Activated T-cell treated with anti-CD3 and anti-CD28 coated beads, Interleukin-2, amount 50 U/mL, for 24 hours (primary cell): ENCODE data around the gene RFX3.

Experiments used
- DNase-seq: peaks from one replicate; pipeline ENCODE4 v3.0.0-alpha.2; 2020
- H3K27ac Mint-ChIP-seq: 2 replicates; pipeline ENCODE4 v1.8.0; 2020; ENCODE audit warnings: mild to moderate bottlenecking, mixed read lengths
- H3K27me3 Mint-ChIP-seq: 2 replicates; pipeline ENCODE4 v1.8.0; 2020; ENCODE audit warnings: mixed read lengths
- H3K36me3 Mint-ChIP-seq: 2 replicates; pipeline ENCODE4 v1.8.0; 2020; ENCODE audit warnings: low read depth, mixed read lengths
- H3K4me1 Mint-ChIP-seq: 2 replicates; pipeline ENCODE4 v1.8.0; 2020; ENCODE audit warnings: low read depth, mixed read lengths
- H3K4me3 Mint-ChIP-seq: 2 replicates; pipeline ENCODE4 v1.8.0; 2020; ENCODE audit warnings: mild to moderate bottlenecking, moderate library complexity, mixed read lengths
- H3K9me3 Mint-ChIP-seq: 2 replicates; pipeline ENCODE4 v1.8.0; 2020; ENCODE audit warnings: mixed read lengths

Gene RFX3

DNA sequence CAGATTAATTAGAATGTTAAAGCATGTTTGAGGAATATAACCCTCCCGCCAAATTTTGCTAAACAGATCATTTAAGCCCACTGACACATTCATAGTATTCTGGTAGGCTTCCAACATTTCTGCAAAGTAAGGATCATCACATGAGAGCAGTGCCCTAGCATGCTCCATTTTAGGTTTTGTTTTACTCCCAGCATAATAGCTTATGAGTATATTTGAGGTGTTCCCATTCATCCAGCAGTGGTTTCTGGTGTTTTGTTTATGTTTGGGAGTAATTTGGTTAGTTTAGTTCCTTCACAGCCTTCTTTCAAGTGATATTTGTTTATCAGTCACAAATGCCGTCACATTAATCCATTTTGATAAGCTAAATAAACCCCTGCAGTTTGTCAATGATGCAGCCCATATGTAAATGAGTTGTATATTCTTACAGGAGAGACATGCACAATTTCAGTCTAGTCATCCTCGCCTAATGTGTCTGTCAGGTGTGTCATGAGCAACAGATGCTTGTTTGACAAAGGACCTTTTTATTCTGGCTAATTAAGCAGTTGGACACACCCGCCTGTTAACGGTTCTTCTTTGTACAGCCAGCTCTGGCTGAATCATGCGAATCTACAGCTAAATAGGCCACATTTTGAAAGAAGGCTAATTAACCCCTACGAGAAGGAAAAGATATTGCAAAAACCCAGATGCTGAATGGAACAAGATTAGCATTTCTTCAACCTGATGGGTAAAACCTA lies 124.4 kb downstream of the RFX3 start:
- Mint-ChIP-seq H3K4me3 (no peak overlapping the region), H3K27ac (no peak overlapping the region), H3K9me3 (peaks cover 3% of the 10 kb centered on the region), H3K36me3 (peaks cover 24% of the 10 kb centered on the region), H3K27me3 (no peaks in the 10 kb centered on the region), H3K4me1 (peaks cover 67% of the 10 kb centered on the region)
- DNase-seq, result no peak

DNA sequence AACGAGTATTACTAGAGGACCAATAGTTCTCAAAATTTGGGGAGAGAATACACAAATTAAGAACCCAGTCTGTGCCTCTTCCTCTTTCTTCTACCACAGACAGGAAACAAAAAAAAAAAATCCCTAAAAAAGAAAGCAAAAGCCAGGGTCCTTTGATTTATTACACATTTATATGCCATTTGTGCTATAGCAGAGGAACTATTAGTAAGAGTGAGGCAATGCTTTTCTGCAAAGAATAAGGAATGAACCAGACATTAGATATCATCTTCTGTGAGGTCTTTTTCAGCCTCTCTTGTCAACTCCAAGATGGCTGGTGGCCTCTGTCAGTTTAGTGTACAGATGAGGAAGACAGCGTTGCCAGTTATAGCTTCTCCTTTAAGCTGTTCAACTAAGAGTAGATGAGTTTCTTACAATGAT lies 127.6 kb downstream of the RFX3 start:
- peak overlapping the region; percentile 55 for H3K4me3 Mint-ChIP-seq
- H3K4me1 Mint-ChIP-seq, result peaks cover 51% of the 10 kb centered on the region
- no peaks in the 10 kb centered on the region for H3K9me3 Mint-ChIP-seq
- H3K36me3 Mint-ChIP-seq, result peaks cover 46% of the 10 kb centered on the region
- no peak for DNase-seq
- H3K27me3 Mint-ChIP-seq, result no peaks in the 10 kb centered on the region
- peak overlapping the region; percentile 86 for H3K27ac Mint-ChIP-seq

DNA sequence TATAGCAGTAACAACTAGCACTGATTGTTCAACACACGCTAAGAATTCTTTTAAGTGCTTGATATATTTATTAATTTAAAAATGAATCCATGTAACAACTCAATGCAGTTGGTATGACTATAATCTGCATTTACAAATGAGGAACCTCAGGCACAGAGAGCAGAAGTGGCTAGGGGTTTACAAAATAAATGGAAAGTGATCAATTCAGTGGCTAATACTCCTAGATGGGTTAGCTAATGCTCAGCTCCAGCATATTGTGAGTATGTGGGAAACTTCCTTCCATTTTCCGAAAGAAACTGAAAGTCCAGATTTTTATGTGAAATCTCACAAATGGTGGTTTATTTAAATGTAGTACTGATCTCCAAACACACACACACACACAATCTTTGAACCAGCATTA lies 128.0 kb downstream of the RFX3 start:
- H3K36me3 Mint-ChIP-seq, result peaks cover 46% of the 10 kb centered on the region
- no peaks in the 10 kb centered on the region for H3K27me3 Mint-ChIP-seq
- H3K4me1 Mint-ChIP-seq, result peaks cover 48% of the 10 kb centered on the region
- no peaks in the 10 kb centered on the region for H3K9me3 Mint-ChIP-seq
- DNase-seq, result no peak
- H3K27ac Mint-ChIP-seq, result peak overlapping the region; percentile 86
- peak overlapping the region; percentile 55 for H3K4me3 Mint-ChIP-seq

DNA sequence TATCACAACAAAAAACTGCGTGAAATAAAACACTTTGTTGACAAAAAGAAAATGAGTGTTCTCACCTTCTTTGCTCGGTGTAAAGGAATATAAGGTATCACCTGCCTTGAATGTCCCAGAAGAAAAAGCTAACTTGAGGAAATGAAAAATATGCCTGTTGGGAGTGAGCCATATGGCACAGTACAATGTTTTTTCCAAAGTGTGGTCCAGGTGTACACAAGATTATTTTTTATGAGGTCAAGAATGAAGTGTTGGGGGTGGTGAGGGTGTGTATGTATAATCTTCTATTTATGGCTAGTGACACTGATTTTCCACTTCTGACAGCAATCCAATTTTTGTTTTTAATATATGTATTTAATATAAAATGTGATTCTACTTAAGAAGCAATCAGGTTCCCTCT lies 134.4 kb downstream of the RFX3 start:
- H3K4me1 Mint-ChIP-seq, result peaks cover 39% of the 10 kb centered on the region
- no peak for DNase-seq
- H3K27me3 Mint-ChIP-seq, result no peaks in the 10 kb centered on the region
- no peak overlapping the region for H3K27ac Mint-ChIP-seq
- H3K36me3 Mint-ChIP-seq, result peaks cover 82% of the 10 kb centered on the region
- H3K9me3 Mint-ChIP-seq, result peaks cover 15% of the 10 kb centered on the region
- H3K4me3 Mint-ChIP-seq, result no peak overlapping the region

DNA sequence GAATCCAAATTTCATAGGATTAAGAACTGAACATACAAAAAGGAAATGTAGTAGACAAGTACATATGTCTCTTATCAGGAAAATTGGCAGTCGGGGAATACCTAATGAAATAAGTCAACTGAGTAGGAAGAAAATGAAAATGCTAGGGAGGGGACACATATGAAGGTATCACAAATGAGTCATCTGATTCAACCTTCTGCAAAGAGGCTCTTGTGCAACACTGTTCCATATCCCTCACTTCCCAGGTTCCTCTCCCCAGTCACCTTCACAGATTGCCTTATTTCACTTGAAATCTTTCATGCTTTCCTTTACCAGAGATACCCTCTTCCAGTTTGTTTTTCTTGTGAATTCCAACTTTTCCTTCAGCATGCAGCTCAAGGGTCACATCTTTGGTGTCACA lies 139.0 kb downstream of the RFX3 start:
- Mint-ChIP-seq H3K4me1 (peaks cover 60% of the 10 kb centered on the region), H3K27ac (peak overlapping the region; percentile 90), H3K36me3 (peaks cover 77% of the 10 kb centered on the region), H3K9me3 (peaks cover 16% of the 10 kb centered on the region), H3K27me3 (no peaks in the 10 kb centered on the region), H3K4me3 (peak overlapping the region; percentile 46)
- no peak for DNase-seq

DNA sequence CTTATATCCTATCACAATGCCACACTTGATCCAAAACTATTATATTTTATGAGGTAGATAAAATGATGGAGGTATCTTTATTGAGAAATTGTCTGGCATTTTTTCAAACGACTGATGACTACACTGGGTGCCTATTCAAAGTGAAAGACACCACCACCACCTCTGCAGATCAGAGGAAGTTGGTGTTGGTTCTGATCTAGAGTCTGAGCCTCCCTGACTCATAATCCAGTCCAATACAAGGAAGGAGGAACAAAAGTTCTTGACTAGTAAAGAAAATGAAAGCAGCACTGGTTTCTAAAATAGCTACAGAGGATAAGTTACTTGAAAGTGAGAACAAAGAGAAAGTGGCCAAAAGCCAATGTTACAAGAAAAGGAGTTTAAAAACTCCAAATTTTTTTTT lies 139.9 kb downstream of the RFX3 start:
- Mint-ChIP-seq H3K4me1 (peaks cover 55% of the 10 kb centered on the region), H3K4me3 (peak overlapping the region; percentile 41)

DNA sequence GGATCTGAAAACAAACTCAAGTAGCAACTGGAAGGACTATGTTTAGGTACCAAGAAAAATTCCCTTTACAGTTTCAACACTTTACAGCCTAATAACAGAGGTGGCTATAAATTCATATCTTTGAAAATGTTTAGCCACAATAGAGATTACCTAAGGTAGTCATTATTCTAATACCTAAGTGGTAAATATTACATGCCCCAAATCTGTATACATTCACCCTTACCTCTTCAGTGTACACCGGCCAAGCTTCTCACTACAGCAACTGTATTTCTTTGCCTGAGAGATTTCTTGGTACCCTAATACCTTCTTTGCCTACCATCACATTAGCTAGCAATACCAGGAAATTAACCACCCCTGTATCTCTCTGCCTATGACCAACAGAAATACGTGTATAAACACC lies 154.0 kb downstream of the RFX3 start:
- DNase-seq, result no peak
- peaks cover 13% of the 10 kb centered on the region for H3K36me3 Mint-ChIP-seq
- no peaks in the 10 kb centered on the region for H3K27me3 Mint-ChIP-seq
- no peak overlapping the region for H3K27ac Mint-ChIP-seq
- no peaks in the 10 kb centered on the region for H3K9me3 Mint-ChIP-seq
- H3K4me1 Mint-ChIP-seq, result peaks cover 23% of the 10 kb centered on the region
- H3K4me3 Mint-ChIP-seq, result no peak overlapping the region

More for the DNA sequence above, 139.9 kb downstream of the RFX3 start:
- DNase-seq, result no peak
- Mint-ChIP-seq H3K9me3 (peaks cover 16% of the 10 kb centered on the region), H3K27ac (peak overlapping the region; percentile 83), H3K27me3 (no peaks in the 10 kb centered on the region), H3K36me3 (peaks cover 69% of the 10 kb centered on the region)

DNA sequence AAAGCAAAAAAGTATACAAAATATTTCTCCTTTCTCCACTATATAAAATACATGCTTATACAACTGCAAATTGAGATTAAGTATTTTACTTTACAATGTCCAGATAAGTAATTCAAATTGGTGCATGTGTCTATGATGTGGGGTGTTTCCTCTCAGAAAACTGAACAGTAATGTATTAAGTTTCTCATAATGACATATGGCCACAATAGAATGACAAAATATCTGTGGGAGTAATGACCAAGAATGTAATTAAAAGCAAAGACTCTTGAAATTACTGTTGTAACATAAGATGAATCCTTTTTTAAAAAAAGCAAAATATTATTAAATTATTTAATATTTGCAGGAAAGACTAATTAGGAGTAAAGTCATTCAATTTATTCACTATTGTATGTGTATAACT lies 155.1 kb downstream of the RFX3 start:
- Mint-ChIP-seq H3K4me1 (peaks cover 29% of the 10 kb centered on the region), H3K4me3 (no peak overlapping the region), H3K9me3 (no peaks in the 10 kb centered on the region), H3K27me3 (no peaks in the 10 kb centered on the region), H3K36me3 (peaks cover 11% of the 10 kb centered on the region), H3K27ac (no peak overlapping the region)
- no peak for DNase-seq

DNA sequence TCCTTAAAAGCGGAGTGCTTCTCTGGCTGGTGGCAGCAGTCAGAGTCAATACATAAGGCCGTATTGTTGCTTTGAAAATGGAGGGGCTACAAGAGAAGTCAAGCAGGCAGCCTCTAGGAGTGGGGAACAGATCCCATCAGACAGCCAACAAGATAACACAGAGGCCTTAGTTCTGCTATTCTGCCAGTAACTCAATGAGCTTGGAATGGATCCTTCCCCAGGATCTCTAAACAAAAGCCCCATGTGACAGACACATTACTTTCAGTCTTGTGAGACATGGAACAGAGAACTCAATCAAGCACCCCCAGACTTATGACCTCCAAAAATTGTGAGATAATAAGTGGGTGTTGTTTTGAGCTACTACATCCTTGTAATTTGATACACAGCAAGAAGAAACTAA lies 158.6 kb downstream of the RFX3 start:
- no peaks in the 10 kb centered on the region for H3K9me3 Mint-ChIP-seq
- DNase-seq, result no peak
- peaks cover 25% of the 10 kb centered on the region for H3K4me1 Mint-ChIP-seq
- H3K27me3 Mint-ChIP-seq, result no peaks in the 10 kb centered on the region
- no peak overlapping the region for H3K27ac Mint-ChIP-seq
- peaks cover 15% of the 10 kb centered on the region for H3K36me3 Mint-ChIP-seq
- H3K4me3 Mint-ChIP-seq, result no peak overlapping the region

DNA sequence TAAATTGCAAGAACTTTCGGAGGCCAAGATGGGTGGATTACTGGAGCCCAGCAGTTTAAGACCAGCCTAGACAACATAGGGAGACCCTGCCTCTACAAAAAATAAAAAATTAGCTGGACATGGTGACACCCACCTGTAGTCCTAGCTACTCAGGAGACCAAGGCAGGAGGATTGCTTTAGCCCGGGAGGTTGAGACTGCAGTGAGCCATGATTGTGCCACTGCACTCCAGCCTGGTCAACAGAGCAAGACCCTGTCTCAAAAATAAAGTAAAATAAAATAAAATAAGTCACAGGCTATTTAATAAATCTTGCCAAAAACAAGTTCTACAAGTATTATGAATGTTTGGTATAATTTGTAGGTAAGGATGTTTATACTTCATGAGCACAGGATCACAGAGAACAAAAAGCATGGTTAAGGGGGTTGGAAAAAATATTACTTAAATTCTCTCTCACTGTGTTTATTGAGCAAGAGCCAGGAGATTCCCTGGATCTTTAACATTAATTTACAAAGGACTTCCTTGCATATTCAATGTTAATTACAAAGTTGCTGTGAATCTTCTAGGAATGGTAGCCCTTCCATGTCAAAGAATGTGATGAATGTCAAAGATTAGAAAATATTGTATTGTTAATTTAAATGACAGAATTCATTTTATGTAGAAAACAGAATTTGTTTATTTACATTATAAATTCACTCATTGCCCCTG lies 164.0 kb downstream of the RFX3 start:
- Mint-ChIP-seq H3K9me3 (peaks cover 5% of the 10 kb centered on the region), H3K27ac (no peak overlapping the region)

DNA sequence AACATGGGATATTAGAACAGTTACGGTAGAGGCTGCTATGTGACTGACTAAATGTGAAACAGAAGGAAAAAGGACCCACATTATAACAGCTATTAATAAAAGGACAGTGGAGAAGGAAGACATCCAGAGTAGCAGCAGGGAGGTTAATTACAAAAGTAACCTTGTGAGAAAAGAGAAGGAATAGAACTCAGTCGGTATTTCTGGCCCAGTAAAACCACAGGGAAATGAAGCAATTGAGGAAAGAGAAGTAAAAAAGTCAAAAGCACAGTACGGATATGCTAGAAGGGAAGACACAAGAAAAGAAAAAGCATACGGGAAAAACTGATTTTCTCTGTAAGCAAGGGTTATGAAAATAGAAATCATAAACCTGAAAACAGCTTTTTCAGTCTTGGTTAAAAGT lies 164.7 kb downstream of the RFX3 start:
- no peak for DNase-seq
- Mint-ChIP-seq H3K9me3 (peaks cover 5% of the 10 kb centered on the region), H3K36me3 (peaks cover 24% of the 10 kb centered on the region), H3K27me3 (no peaks in the 10 kb centered on the region), H3K27ac (no peak overlapping the region), H3K4me3 (no peak overlapping the region), H3K4me1 (peaks cover 8% of the 10 kb centered on the region)

More for the DNA sequence above, 164.0 kb downstream of the RFX3 start:
- Mint-ChIP-seq H3K27me3 (no peaks in the 10 kb centered on the region), H3K4me1 (peaks cover 12% of the 10 kb centered on the region), H3K36me3 (peaks cover 24% of the 10 kb centered on the region), H3K4me3 (no peak overlapping the region)
- no peak for DNase-seq

DNA sequence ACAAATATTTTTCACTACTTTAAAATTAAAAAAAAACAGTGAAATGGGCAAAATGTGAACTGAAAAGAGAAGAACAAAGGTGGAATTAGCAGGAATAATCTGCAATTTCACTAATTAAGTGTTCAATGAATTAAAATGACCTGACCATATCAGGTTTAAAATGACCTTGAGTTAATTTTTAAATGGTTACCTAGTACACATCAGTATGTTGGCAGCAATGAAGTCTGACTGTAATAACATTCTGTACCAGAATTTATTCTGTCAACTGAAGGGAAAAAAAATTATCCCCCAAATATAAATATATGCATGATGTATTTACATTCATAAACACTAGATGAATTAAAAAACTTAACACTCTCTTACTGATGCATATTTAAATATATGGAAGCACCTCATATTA lies 165.6 kb downstream of the RFX3 start:
- H3K9me3 Mint-ChIP-seq, result peaks cover 5% of the 10 kb centered on the region
- H3K27ac Mint-ChIP-seq, result no peak overlapping the region
- no peaks in the 10 kb centered on the region for H3K27me3 Mint-ChIP-seq
- no peak overlapping the region for H3K4me3 Mint-ChIP-seq
- peaks cover 23% of the 10 kb centered on the region for H3K36me3 Mint-ChIP-seq
- peaks cover 5% of the 10 kb centered on the region for H3K4me1 Mint-ChIP-seq
- no peak for DNase-seq

DNA sequence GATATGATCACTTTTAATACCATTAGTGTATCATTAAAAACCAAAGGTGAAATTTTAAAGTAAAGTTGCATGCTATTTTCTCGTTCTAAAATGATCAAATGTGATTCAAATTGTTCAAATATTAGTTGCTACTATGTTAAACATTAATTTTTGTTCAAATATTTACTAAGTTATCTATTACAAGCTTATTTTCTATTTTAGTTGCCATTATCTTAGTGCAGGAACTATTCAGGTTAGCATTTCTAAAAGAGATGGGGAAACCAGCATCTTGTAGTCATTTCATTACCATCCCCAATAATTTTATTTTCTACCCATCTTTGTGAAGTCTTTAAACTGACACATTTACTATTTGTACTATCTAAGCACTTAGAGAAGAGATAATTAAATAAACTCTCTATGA lies 166.0 kb downstream of the RFX3 start:
- Mint-ChIP-seq H3K27ac (no peak overlapping the region), H3K4me3 (no peak overlapping the region), H3K27me3 (no peaks in the 10 kb centered on the region), H3K9me3 (peaks cover 5% of the 10 kb centered on the region), H3K4me1 (peaks cover 5% of the 10 kb centered on the region), H3K36me3 (peaks cover 23% of the 10 kb centered on the region)
- no peak for DNase-seq

DNA sequence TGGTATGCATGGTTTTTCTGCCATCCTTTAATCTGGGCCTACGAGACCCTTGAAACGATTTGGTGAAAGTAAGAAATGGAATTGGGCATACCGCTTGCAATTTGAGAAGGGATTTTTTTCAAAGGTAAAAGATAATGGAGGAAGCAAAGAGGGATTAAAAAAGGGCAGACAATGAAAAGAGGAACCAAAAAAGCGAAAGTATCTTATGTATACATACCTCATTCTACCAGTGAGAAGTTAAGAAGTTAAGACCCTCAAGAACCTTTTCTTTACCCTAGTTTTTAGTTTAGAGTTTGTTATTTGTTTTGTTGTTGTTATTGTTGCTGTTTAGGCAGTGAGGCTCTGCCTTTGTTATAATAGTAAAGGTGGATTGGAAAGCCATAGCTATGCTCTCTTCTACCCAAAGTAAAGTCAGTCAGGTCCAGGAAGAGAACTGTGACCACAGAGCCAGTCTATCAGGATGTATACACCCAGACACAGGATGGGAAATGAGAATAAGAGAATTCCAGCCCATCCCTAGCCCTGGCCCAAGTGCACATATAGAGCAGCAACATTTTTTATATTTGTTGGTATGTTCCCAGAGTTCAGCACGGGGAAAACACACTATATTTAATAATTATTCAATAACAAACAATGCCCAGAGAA lies 166.6 kb downstream of the RFX3 start:
- no peak for DNase-seq
- Mint-ChIP-seq H3K4me3 (no peak overlapping the region), H3K36me3 (peaks cover 26% of the 10 kb centered on the region)

DNA sequence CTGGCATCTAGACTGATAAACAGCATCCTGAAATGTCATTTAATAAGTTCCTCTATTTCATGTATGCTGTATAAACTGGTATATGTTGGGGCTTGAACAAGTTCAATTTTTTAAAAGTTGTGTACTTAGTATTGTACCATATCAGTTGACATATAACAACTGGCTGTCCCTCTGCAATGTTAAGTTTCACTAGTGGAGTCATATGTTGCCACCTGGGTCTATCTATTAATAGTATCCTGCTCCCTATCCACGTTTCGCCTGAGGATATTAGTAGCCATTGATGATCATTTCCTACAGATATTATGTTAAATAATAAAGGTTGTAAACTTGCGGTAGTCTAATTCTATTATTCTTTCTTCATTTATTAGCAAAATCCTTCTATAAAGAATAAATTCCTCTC lies 177.6 kb downstream of the RFX3 start:
- H3K27ac Mint-ChIP-seq, result no peak overlapping the region

More for the DNA sequence above, 166.6 kb downstream of the RFX3 start:
- no peaks in the 10 kb centered on the region for H3K27me3 Mint-ChIP-seq
- no peak overlapping the region for H3K27ac Mint-ChIP-seq
- peaks cover 5% of the 10 kb centered on the region for H3K9me3 Mint-ChIP-seq
- H3K4me1 Mint-ChIP-seq, result peaks cover 5% of the 10 kb centered on the region

More for the DNA sequence above, 177.6 kb downstream of the RFX3 start:
- Mint-ChIP-seq H3K27me3 (no peaks in the 10 kb centered on the region), H3K36me3 (peaks cover 26% of the 10 kb centered on the region), H3K9me3 (peaks cover 11% of the 10 kb centered on the region), H3K4me1 (peaks cover 25% of the 10 kb centered on the region), H3K4me3 (no peak overlapping the region)
- DNase-seq, result no peak
